Inflammatory macrophage (primary cell): Measurements from ENCODE around the gene COL6A5.
"Not testable (repeated sequence)": the region's sequence is repeated elsewhere in the genome, so short reads cannot be mapped to it uniquely, and the experiment has no call there.

Source experiments
- DNase-seq, 2 donors: peaks; one replicate each; pipeline ENCODE4 v3.0.0-alpha.2; 2020 to 2022

The COL6A5 gene

DNA sequence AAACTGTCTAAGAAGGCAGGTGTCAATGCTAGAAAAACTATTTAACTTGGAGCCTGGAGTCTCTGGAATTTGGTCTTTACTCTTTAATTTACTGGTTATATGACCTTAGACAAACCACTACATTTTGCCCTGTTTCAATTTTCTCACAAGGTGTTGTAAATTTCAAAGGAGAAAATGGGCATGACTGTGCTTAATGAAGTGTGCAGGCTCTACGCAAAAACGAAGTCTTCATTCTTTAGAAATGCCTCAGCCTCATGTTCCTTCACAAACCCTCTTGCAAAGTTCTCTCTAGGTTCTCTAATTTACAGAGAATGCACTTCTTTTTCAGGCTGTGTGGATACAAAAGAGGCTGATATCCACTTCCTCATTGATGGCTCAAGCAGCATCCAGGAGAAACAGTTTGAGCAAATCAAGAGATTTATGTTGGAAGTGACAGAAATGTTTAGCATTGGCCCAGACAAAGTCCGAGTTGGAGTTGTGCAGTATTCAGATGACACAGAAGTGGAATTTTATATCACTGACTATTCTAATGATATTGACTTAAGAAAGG, 39.1 kb downstream of the COL6A5 start:
- DNase-seq = no peak

DNA sequence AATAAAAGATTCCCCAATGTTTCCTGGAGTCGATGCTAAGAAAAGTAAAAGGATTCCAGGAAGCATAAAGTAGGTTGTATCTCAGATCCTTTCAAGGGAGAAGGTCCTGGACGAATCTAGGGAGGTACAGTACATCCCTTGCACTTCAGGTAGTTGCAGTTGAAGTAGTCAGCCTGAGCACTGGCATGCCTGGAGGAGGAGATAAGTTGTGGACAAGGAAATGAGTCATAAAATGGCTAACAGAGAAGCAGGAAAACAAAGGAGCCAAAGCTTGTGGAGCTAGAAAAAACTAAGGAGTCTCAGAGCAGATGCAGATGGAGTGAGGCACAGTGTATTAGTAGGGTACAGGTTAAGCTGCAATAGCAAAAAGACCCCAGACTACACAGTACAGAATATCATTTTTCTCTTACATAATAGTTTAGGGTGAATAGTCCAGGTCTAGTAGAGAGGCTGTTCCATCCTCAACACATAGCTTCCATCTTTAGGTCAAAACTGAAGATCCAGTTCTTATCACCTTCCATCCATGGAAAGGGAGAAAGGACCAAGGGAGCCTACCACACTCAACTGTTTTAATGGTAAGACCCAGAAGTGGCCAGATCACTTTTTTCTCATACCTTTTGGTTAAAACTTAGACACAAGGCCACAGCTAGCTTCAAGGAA, 41.3 kb downstream of the COL6A5 start:
- DNase-seq = no peak

DNA sequence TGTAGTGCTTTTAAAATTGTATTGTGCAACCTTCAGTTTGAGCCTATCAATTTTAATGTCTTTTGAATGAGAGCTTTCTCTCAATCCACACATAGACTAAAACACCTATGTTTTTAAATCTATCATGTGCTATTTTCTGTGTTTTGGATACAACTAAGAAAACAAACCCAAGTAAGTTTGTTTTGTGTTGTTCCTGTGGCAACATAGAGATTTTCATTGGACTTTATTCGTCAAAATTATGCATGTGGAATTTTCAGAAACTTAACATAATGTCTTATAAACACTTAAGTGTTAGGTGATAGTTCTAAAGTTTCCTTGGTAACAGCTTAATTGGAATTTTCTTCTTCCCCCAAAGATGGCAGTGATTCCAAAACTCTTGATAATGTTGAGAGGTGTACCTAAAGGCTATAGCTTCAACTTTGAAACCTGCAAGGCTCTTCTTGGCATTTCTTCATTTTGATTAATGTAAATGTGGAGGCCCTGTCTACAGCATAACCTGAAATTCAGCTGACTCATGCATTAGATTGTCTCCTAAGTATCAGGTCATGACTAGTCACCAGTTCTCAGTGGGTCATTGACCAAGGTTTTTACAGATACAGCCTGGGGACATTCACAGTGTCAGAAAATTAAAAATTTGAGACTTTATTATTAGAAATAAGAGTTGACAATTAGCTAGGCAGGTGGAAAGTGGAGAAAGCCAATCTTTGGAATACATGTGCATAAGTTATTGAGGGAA, 44.4 kb downstream of the COL6A5 start:
- DNase-seq = no peak

DNA sequence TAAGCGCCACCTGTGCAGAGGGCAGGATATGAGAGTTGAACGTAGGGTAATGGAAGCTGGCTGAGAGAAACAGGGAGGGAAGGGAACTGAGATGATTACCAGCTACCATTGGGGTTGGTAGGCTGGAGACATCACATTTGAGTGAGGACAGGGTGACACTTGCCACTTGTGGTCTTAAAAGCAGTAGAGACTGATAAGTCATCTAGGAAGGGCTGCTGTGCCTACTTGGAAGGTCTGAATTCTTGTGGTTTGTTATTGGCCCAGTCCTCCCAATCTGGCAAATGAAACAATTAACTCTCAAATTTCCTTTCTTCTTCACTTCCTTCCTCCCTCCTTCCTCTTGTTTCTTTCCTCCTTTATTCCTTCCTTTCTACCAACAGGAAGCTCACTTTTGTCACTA, 46.8 kb downstream of the COL6A5 start:
- no peak for DNase-seq

DNA sequence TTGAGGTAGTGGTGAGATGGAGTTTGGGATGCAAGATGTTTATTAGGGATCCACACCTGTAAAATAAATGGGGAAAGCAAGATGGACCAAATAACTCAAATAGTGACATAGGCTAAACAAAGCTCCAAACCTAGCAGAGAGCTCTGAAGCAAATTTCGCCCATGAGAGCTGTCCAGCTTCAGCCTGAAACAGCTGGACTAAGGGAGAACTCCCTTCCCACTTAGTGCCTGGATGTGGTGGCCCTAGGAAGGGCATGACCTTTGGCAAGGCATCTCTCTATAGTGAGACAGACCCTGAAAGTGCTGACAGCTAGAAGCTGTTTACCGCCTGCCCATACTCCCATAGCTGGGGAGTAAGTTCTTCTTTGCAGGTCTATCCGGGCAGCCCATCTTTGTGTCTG, 48.1 kb downstream of the COL6A5 start:
- DNase-seq = no peak

DNA sequence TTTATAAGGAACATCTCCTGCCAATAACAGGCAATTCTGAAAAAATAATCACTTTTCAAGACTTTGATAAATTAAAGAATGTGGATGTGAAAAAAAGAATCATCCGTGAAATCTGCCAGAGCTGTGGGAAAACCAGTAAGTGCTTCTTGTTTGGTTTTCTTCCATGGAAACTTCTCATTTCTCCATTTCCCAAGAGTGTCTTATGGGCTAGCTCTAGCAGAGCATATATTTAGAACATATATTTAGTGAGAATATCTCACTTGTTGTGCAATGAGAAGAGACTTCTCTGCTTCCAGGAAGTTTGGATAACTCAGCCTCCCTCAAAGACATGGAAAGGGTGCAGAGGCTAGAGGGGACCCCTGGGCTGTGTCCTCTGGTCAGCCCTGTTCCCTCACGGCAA, 49.9 kb downstream of the COL6A5 start:
- no peak for DNase-seq

DNA sequence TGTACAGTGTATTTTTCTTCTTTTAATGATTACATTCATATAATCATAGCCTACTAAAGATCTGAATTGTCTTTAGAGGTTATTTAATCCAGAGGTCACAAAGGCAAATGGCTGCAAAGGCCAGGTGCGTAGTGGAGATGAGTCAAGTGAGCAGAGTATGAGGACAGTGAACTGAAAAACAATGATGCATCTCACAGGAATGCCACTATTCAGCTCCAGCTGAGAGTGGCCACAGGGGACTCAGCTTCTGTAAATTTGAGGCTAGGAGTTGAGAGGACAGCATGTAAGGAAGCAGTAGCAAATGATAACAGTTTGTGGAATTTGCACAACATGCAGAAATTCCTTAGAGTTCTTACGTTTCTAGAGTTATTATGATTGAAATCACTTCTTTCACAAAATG, 50.4 kb downstream of the COL6A5 start:
- no peak for DNase-seq

DNA sequence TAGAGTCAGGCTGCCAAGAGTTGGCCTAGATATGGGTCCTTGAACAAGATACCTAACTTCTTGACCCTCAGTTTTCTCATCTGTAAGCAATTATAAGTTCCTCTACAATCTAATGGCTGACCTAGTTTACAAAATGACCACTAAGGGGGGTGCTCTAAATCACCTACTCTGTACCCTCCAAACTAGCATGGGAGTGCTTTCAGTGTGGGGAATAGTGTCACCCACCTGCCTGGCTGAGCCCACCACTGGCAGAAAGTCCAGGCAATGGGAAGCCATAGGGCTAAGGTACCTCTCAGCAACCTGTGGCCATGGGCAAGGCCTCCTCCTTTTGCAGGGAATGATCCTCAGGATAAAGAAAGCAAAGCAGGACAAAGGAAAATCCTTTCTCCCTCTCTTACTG, 58.9 kb downstream of the COL6A5 start:
- no peak for DNase-seq

DNA sequence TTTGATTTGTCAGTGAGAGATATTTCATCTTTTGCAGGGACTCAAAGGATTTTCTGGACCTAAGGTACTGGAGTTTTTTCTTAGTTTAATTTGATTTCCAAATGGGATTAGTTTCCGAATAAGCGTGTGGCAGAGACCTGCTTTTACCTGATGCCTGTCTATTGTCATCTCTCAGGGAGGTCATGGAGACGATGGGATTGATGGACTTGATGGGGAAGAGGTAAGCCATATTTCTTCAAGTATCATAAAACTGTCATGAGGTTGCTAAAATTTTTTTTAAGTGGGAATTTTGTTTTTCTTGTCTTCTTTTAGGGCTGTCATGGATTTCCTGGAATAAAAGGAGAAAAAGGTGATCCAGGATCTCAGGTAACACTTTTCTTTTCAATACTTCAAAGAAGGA, 60.5 kb downstream of the COL6A5 start:
- DNase-seq = no peak

DNA sequence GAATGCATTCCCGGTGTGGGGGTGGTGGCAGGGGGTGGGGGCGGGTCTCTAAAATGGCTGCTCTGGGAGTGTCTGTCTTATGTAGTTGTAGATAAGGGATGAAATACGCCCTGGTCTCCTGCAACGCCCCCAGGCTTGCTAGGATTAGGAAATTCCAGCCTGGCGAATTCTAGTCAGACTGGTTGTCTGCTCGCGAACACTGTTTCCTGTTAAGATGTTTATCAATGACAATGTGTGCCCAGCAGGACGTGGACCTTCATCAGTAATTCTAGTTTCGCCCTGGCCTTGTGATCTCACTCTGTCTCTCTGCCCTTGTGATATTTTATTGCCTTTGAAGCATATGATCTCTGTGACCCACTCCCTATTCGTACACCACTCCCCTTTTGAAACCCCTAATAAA, 62.8 kb downstream of the COL6A5 start:
- DNase-seq = not testable (repeated sequence)

DNA sequence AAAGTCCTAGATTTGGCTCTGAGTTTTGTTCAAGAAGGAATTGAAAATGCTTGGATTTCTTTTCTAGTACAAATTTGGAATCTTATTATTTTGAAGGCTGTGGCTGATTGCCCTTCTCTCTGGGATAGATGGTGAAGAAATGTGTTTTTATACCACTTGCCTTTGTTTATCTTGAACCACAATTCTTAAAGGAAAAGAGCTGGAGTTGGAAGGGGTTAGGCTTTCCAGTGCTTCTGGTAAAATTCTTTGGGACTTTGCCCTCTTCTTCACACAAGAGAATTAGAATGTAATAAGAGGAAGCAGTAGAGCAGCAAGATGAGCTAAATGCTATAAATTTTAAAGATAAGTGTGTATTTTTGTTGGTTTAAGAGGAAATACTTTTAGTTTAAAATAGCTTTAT, 65.8 kb downstream of the COL6A5 start:
- no peak for DNase-seq

DNA sequence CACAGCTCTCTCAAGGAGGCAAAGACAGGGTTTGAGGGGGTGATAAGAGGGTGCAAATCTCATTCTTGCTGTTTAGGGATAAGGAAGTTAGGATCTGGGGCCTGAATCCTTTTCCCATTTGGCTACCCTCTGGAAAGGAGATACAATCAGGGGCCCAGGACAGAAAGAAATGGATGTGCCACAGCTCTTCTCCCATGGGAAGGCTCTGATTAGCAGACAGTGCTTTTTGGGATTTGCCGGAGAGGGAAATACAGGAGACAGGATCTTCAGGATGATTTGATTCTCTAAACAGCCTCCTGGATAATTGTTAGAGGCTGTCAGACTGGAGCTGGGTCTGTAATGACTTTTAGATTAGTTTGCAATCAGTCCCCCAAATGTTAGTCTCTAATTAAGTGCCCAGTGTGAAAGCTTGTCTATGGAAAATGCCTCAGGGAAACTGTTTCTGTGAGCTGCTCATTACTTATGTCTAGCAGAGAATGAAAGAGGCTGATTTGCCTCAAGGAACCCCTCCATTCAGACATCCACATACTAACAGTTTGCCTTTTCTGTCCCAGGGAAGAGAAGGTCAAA, 67.6 kb downstream of the COL6A5 start:
- DNase-seq = no peak

DNA sequence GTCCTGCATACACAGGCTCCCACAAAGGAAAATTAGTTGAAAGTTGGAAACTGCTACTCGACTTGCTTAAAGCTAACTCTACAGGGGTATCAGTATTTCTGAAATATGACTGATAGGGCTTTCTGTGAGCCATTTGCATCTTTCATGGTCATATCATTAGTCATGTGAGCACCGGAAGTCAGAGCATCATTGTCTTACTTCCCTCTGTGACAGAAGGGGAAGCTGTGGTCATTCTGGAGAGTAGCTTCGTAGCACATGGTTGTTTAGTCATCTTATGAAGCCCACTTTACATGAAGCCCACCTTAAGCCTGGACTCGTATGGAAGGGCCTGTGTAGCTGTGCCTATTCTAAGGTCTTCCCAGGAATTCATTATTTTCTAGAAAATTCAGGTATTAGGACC, 69.0 kb downstream of the COL6A5 start:
- peak; percentile 30 to 48 for DNase-seq

DNA sequence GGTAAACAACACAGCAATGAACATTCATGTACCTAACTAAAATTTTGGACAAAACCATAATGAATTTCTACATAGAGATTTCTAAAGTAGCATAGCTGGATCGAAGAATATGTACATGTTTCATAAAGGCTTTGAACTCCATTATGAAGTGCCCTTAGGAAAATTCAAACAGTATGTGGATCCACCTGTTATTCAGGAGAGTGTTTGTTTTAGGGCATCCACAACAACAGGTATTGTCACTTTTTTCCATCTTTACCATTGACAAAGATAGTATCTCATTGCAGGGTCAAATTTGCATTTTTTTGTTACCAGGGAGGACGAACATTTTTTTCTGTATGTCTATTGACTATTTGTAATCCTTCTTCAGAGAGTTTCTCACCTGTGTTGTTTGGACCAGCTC, 75.0 kb downstream of the COL6A5 start:
- DNase-seq = no peak

DNA sequence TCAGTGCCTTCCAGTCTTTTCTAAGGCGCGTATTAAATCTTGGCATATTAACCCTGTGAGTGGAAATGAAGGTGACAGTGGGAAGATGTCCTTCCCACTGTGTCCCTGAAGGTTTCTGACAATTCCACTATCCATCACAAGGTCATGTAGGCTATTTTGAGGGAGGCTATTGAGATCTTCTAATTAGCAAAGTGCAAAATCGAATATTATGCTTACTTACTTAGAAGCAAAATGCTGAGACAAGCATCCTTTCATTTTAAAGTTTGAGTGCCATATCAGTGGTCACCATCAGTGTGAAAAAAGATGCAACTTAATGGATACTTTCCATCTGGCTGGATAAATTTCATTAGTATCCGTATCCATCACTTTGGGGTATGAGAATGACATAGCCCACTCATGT, 77.6 kb downstream of the COL6A5 start:
- DNase-seq = no peak

DNA sequence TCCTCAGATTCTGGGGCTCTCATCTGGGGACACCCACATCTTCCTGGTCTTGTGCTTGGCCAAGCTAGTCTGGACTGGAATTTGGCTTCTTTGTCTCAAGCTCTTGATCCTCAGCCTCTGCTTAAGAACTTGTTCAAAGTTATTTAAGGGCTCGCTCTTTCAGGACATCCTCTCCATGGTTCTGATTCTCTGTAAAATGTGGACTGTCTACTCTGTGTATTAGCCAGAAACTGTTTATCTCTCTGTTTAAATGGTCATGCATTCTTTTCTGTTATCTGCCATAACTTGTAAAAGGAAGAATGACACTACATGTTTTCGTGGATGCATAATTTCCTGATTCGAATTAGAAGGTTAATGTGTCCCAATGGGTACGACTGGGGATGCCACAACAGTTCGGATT, 79.4 kb downstream of the COL6A5 start:
- no peak for DNase-seq

DNA sequence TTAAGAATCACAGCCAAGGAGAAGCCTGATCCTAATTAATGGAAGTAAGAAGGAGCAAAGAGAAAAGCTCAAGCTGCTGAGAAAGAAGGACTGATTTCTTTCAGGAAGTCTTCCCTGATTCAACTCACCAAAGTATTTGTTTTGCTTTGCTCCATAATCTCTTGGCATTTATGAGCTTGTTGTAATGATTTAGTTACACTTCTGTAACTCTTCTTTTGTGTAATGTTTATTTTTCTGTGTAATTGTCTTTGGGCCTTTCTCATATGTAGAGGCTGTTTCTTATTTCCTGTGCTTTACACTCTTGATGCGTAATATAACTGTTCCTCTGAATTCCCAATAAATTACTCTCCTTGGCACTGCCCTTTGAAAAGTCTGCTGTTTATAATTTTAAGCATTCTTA, 80.0 kb downstream of the COL6A5 start:
- no peak for DNase-seq

DNA sequence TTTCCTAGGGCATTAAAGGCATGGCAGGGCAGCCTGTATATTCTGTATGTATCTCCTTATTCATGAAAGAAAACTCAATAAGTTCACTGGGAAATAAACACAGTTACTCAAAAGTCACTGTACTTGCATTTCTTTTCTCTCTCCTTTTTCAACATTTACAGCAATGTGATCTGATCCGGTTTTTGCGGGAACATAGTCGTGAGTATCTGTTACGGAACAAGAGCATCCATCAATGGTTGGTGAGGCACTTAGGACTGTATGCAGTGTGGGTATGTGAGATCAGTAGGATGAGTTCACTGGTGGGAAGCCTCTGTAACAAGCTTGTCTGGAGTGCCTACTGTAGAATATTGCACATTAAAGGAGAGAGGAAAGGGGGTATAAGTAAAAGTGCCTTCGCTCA, 80.7 kb downstream of the COL6A5 start:
- DNase-seq = no peak

DNA sequence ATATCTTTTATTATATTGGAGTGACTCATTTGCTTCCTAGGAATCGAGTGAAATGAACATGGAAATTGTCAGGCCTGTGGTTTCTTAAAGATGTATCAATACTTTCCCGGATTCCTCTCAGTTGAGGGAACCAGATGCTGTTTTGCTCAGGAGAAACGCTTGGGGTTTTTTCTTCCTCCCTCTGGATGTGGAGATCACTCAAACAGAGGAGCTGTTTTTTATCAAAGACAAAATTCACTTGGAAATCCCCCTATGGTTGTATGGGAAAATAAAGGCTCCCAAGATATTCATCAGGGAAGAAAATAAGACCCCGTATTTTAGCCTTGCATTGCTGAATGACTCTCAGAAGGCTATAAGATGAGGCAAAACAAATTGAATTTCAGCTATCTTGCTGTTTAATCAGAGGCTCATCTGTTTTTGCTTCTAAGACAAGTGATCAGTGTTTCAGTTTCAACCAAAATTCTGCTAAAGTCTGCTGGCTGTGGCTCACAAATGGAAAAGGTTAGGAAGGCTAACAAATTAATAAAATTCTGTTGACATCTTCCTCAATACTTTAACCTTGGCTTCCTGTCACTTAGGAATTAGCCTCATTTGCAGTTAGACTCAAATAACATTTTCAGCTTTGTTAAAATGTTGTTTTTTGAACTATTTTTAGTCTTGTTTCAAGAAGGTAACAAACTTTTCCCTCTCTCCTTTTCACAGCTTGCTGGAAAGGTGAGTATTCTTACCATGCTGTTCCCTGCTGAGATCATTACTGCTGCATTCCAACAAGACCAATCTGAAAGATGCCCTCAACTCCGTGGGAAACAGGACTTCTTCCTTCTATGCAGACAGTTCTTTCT, 83.6 kb downstream of the COL6A5 start:
- DNase-seq = no peak

DNA sequence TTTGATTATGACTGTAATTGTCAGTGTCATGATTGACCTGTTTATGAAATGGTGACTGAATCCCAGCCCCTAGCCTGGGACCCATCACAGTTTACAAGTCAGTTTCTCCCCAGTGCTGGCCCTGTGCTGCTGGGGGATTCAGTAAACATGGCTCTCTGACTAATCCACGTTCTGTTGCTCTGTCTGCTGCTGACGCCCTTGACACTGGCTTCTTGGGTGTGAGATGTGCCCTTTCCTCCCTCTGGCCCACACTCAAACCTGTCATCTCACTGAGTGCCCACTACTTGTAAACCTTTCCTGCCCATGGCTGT, 84.2 kb downstream of the COL6A5 start:
- DNase-seq = no peak

DNA sequence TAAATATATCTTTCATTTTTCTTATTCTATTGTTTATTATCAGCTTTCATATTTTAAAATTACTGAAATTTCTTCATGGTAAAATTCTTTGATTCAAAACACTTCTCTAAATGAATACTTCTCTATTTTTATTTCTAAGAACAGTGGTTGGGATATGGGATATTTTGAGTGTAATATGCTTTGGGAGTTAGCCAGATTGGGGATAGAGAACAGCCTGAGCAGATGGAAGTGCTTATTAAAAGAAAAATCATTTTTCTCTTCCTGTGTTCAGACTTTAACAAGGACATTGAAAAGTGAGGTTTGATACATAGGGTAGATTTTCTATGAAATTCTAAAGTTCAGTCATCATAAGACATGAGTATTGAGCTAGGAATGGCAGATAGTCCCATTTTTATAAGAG, 84.8 kb downstream of the COL6A5 start:
- DNase-seq = no peak

DNA sequence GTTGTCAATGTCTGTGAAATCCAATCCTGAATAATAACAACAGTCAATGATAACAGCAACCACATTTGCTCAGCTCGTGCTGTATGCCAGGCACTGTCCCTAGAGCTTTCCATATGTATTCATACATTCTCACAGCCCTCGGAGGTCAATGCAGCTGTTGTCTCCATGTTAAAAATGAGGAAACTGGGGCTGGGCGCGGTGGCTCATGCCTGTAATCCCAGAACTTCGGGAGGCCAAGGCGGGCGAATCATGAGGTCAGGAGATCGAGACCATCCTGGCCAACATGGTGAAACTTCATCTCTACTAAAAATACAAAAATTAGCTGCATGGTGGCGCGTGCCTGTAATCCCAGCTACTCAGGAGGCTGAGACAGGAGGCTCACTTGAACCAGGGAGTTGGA, 86.6 kb downstream of the COL6A5 start:
- DNase-seq = not testable (repeated sequence)

DNA sequence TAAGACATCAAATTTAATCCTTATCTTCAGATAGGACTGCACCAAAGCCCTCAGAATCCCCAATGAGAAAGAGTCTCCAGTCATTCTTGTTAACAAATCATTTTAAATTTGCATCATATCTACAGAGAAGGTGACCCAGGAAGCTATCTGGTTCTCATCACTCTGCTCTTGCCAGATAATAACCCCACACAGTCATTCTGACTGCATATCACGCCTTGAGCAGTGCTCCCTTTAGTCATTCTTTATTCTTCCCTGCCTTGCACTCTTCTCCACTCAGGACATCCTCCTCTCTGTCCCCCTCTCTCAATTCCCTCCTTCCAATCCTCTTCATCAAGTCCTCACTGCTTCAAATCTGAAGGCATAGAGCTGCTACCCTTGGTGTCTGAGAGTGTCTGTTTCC, 87.8 kb downstream of the COL6A5 start:
- DNase-seq = no peak
